ENCODE measurements around the gene SRGAP3. TPM values are rescaled to one million over a fixed set of nuclear protein-coding genes. Genes with fewer than 3 reads are reported as not detected.

The SRGAP3 gene
- total RNA-seq, 1 experiment from 2014 or later = 17.9 TPM

GRCh38 chr3:8953313-8953712 is 296.1 kb downstream of the SRGAP3 start:
- ChIA-PET POLR2A (no interaction called here), CTCF (no interaction called here)
- peaks cover 16% of the 10 kb centered on the region for H3K36me3 Mint-ChIP-seq
- ATAC-seq (no peak), DNase-seq (ENCODE audit: low spot score) (no peak)
- H3K27ac Mint-ChIP-seq = no peak overlapping the region
- no peaks in the 10 kb centered on the region for H3K27me3 Mint-ChIP-seq (ENCODE audit: low read depth)
- no peaks in the 10 kb centered on the region for H3K9me3 Mint-ChIP-seq
- no peak overlapping the region for H3K4me3 Mint-ChIP-seq
- H3K4me1 Mint-ChIP-seq = no peaks in the 10 kb centered on the region
- no peak for TF ChIP-seq USF1 (CRISPR knock-in tag; IDR thresholded peaks at IDR 0.05)
- no peak for TF ChIP-seq MLX (CRISPR knock-in tag; IDR thresholded peaks at IDR 0.05)
- no peak for TF ChIP-seq NFATC4 (CRISPR knock-in tag; IDR thresholded peaks at IDR 0.05)
- TF ChIP-seq ZNF232 (CRISPR knock-in tag; IDR thresholded peaks at IDR 0.05) = no peak
- TF ChIP-seq FOXJ3 (CRISPR knock-in tag; IDR thresholded peaks at IDR 0.05; ENCODE audit: borderline replicate concordance) = no peak
- no peak for TF ChIP-seq PRRX2 (CRISPR knock-in tag; IDR thresholded peaks at IDR 0.05)
- TF ChIP-seq STAT6 (CRISPR knock-in tag; conservative IDR thresholded peaks at IDR 0.05; ENCODE audit: low read depth) = no peak
- no peak for TF ChIP-seq ZNF263 (CRISPR knock-in tag; IDR thresholded peaks at IDR 0.05; ENCODE audit: low read depth)
- TF ChIP-seq JAZF1 (CRISPR knock-in tag; IDR thresholded peaks at IDR 0.05) = no peak
- TF ChIP-seq RELA (CRISPR knock-in tag; IDR thresholded peaks at IDR 0.05; ENCODE audit: borderline replicate concordance) = no peak
- no peak for TF ChIP-seq CBFB (CRISPR knock-in tag; IDR thresholded peaks at IDR 0.05; ENCODE audit: low read depth)
- TF ChIP-seq TEAD4 (CRISPR knock-in tag; IDR thresholded peaks at IDR 0.05) = no peak
- no peak for TF ChIP-seq ZNF425 (CRISPR knock-in tag; conservative IDR thresholded peaks at IDR 0.05)

GRCh38 chr3:8952130-8952529 is 297.3 kb downstream of the SRGAP3 start:
- CTCF ChIA-PET = interaction anchor here (2.2 kb wide), 1 partner anchor 36 kb away, joined by 5 read pairs; no protein-coding TSS in a partner anchor
- TF ChIP-seq E2F1 (CRISPR knock-in tag; IDR thresholded peaks at IDR 0.05) (no peak), ESRRA (CRISPR knock-in tag; IDR thresholded peaks at IDR 0.05; ENCODE audit: borderline replicate concordance) (no peak), FOXJ3 (CRISPR knock-in tag; IDR thresholded peaks at IDR 0.05; ENCODE audit: borderline replicate concordance) (no peak), ATF1 (CRISPR knock-in tag; IDR thresholded peaks at IDR 0.05) (no peak), JUN (CRISPR knock-in tag; IDR thresholded peaks at IDR 0.05) (no peak), PRDM15 (CRISPR knock-in tag; IDR thresholded peaks at IDR 0.05) (no peak)
- H3K4me1 Mint-ChIP-seq = no peaks in the 10 kb centered on the region
- no peaks in the 10 kb centered on the region for H3K27me3 Mint-ChIP-seq (ENCODE audit: low read depth)
- peaks cover 13% of the 10 kb centered on the region for H3K36me3 Mint-ChIP-seq
- no peak overlapping the region for H3K4me3 Mint-ChIP-seq
- no peak overlapping the region for H3K27ac Mint-ChIP-seq
- H3K9me3 Mint-ChIP-seq = no peaks in the 10 kb centered on the region
- POLR2A ChIA-PET = no interaction called here
- DNase-seq (ENCODE audit: low spot score) (no peak), ATAC-seq (no peak)

All from WTC11 (cell line).